Loucy (cell line): ENCODE data around the gene SLC13A1.

ENCODE experiments used
- EZH2phosphoT487 ChIP-seq: fragments of 200-600 bp; IDR thresholded peaks from 2 replicates; pipeline ENCODE4 v1.6.1; 2018; ENCODE audit warnings: antibody characterized with exemption, mild to moderate bottlenecking, moderate library complexity, borderline replicate concordance
- TF ChIP-seq, protein P1 (sequence below): fragments of 200-600 bp; sonication (generic); conservative IDR thresholded peaks from 2 replicates; pipeline ENCODE4 v1.5.1; 2014; ENCODE audit warnings: mild to moderate bottlenecking, antibody characterized with exemption, low read length

DNA sequence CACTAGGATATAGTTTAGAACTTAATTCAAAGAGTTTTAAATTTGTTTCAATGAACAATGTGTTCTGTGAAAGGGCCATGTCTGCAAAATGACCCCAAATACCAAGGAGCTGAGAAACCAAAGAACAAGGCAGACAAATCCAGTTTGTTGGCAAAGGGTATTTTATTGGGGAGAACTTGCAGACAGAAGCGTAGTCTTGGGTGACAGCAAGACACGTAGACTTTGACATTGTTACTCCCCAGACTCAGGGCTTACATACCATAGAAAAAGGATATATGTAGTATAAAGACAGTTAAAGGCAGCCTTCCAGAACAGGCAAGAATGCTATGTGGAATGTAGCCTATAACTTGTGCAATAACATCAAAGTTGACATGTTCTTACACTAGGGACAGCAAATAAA lies 109.3 kb downstream of the SLC13A1 start:
- TF ChIP-seq, protein P1, sequence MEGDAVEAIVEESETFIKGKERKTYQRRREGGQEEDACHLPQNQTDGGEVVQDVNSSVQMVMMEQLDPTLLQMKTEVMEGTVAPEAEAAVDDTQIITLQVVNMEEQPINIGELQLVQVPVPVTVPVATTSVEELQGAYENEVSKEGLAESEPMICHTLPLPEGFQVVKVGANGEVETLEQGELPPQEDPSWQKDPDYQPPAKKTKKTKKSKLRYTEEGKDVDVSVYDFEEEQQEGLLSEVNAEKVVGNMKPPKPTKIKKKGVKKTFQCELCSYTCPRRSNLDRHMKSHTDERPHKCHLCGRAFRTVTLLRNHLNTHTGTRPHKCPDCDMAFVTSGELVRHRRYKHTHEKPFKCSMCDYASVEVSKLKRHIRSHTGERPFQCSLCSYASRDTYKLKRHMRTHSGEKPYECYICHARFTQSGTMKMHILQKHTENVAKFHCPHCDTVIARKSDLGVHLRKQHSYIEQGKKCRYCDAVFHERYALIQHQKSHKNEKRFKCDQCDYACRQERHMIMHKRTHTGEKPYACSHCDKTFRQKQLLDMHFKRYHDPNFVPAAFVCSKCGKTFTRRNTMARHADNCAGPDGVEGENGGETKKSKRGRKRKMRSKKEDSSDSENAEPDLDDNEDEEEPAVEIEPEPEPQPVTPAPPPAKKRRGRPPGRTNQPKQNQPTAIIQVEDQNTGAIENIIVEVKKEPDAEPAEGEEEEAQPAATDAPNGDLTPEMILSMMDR: no peak
- TF ChIP-seq EZH2phosphoT487: no peak
